22Rv1 (cell line): ENCODE measurements around the gene LMNB1.

ENCODE experiments used
- ZFX ChIP-seq: fragments of 450-650 bp; IDR thresholded peaks from 2 replicates; pipeline ENCODE4 v1.6.1; 2017; ENCODE audit warnings: antibody characterized with exemption, borderline replicate concordance
- TF ChIP-seq, protein P1 (sequence below): fragments of 450-650 bp; IDR thresholded peaks from 2 replicates; pipeline ENCODE4 v1.5.1; 2017; ENCODE audit warnings: mild to moderate bottlenecking

DNA sequence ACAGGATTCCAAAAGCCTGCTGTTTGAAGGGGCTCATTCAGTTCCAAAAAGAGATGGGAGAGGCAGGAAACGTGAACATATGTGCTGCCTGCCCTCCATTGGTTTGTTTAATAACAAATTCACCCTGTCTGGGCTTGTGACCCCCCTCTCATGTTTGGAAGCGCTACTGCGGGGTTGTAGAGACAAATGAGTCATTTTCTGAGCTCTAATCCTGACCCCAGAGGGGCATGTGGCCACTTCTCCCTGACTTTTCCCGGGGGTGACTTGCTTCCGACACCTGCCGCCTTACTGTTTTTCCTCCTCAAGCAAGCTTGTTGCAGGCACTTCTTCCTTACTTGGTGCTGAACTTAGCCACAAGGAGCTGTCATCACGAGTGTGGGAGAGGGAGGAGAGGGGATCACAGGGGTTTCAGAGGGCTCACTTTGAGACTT, 75.9 kb downstream of the LMNB1 start:
- TF ChIP-seq, protein P1, sequence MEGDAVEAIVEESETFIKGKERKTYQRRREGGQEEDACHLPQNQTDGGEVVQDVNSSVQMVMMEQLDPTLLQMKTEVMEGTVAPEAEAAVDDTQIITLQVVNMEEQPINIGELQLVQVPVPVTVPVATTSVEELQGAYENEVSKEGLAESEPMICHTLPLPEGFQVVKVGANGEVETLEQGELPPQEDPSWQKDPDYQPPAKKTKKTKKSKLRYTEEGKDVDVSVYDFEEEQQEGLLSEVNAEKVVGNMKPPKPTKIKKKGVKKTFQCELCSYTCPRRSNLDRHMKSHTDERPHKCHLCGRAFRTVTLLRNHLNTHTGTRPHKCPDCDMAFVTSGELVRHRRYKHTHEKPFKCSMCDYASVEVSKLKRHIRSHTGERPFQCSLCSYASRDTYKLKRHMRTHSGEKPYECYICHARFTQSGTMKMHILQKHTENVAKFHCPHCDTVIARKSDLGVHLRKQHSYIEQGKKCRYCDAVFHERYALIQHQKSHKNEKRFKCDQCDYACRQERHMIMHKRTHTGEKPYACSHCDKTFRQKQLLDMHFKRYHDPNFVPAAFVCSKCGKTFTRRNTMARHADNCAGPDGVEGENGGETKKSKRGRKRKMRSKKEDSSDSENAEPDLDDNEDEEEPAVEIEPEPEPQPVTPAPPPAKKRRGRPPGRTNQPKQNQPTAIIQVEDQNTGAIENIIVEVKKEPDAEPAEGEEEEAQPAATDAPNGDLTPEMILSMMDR = no peak
- TF ChIP-seq ZFX = no peak
